PC-3 (cell line): ENCODE results near the gene SULT4A1. TPM values are rescaled to one million over a fixed set of nuclear protein-coding genes. Genes with fewer than 3 reads are reported as not detected.
"Not testable (repeated sequence)": the region's sequence is repeated elsewhere in the genome, so short reads cannot be mapped to it uniquely, and the experiment has no call there.

Experiments used
- ATAC-seq: fragments of 200-7000 bp; cut with Tn5 transposase; 2 replicates; pipeline ENCODE4 v1.9.1; 2020; ENCODE audit warnings: mild to moderate bottlenecking, moderate library complexity
- BruUV-seq: library from RNA; stranded (reverse); fragments of 400-500 nt; replicated peaks from 2 replicates; lab custom pipeline; 2021; lab: Mats Ljungman, UMichigan
- CTCF ChIA-PET: fragments of 300-600 bp; sonication (Branson Sonifier 250); formaldehyde crosslinking; loops from one replicate; lab custom pipeline; 2022; ENCODE audit warnings: antibody characterized with exemption; lab: Charles Lee
- POLR2A ChIA-PET: fragments of 300-600 bp; sonication (Branson Sonifier 250); formaldehyde crosslinking; loops from one replicate; lab custom pipeline; 2022; ENCODE audit warnings: antibody characterized with exemption; ENCODE audit not compliant: unreplicated experiment; lab: Charles Lee
- DNase-seq: peaks from one replicate; pipeline ENCODE4 v3.0.0-alpha.2; 2015
- H2AFZ ChIP-seq: fragments of 300-600 bp; sonication (generic); 2 replicates; pipeline ENCODE4 v1.6.0; 2016; ENCODE audit warnings: antibody characterized with exemption, low read length
- H3F3A ChIP-seq: fragments of 300-600 bp; sonication (generic); one replicate; pipeline ENCODE4 v1.6.0; 2017; ENCODE audit warnings: antibody characterized with exemption, low read length, control low read depth, mild to moderate bottlenecking; ENCODE audit not compliant: unreplicated experiment
- H3K27ac ChIP-seq: fragments of 300-600 bp; sonication (generic); 2 replicates; pipeline ENCODE4 v1.5.1; 2016; ENCODE audit warnings: mild to moderate bottlenecking, low read length
- H3K27me3 ChIP-seq: fragments of 300-600 bp; sonication (generic); 2 replicates; pipeline ENCODE4 v1.6.1; 2016; ENCODE audit warnings: low read length, mixed read lengths
- H3K36me3 ChIP-seq: fragments of 300-600 bp; sonication (generic); 2 replicates; pipeline ENCODE4 v1.6.1; 2016; ENCODE audit warnings: low read depth, mixed run types, low read length, mixed read lengths
- H3K4me1 ChIP-seq: fragments of 300-600 bp; sonication (generic); 2 replicates; pipeline ENCODE4 v1.5.1; 2016; ENCODE audit warnings: low read length; ENCODE audit not compliant: insufficient read depth
- H3K4me2 ChIP-seq: fragments of 300-600 bp; sonication (generic); 2 replicates; pipeline ENCODE4 v1.6.0; 2016; ENCODE audit warnings: low read length
- H3K4me3 ChIP-seq: fragments of 300-600 bp; sonication (generic); 2 replicates; pipeline ENCODE4 v1.5.1; 2016; ENCODE audit warnings: mild to moderate bottlenecking, low read length, mixed read lengths
- H3K79me2 ChIP-seq: fragments of 300-600 bp; sonication (generic); 2 replicates; pipeline ENCODE4 v1.6.1; 2017; ENCODE audit warnings: low read length, mixed read lengths
- H3K9ac ChIP-seq: fragments of 300-600 bp; sonication (generic); 2 replicates; pipeline ENCODE4 v1.6.0; 2016; ENCODE audit warnings: mild to moderate bottlenecking, low read length
- H3K9me2 ChIP-seq: fragments of 300-600 bp; sonication (generic); replicated peaks from 2 replicates; pipeline ENCODE4 v1.6.1; 2016; ENCODE audit warnings: mixed run types, low read length, mixed read lengths
- H3K9me3 ChIP-seq: fragments of 300-600 bp; sonication (generic); 2 replicates; pipeline ENCODE4 v1.6.1; 2016; ENCODE audit warnings: low read length, mixed read lengths
- H4K20me1 ChIP-seq: fragments of 300-600 bp; sonication (generic); 2 replicates; pipeline ENCODE4 v1.6.1; 2016; ENCODE audit warnings: low read length, mixed read lengths
- EZH2 ChIP-seq: fragments of 300-600 bp; sonication (generic); IDR thresholded peaks from one replicate; pipeline ENCODE4 v1.6.1; 2017; ENCODE audit warnings: antibody characterized with exemption, mild to moderate bottlenecking, low read length; ENCODE audit not compliant: unreplicated experiment
- EZH2phosphoT487 ChIP-seq: fragments of 300-600 bp; sonication (generic); IDR thresholded peaks from 2 replicates; pipeline ENCODE4 v1.6.1; 2018; ENCODE audit warnings: mild to moderate bottlenecking, antibody characterized with exemption, low read length, borderline replicate concordance
- intact Hi-C: fragments of 100-400 bp; cut with micrococcal nuclease; formaldehyde crosslinking; loops from 2 replicates; pipeline ENCODE4 v1.9.0; 2023
- total RNA-seq: library from RNA; depleted of rRNA; stranded (reverse); fragments of >200 nt; gene quantifications from 2 replicates; pipeline ENCODE4 v1.2.3, GENCODE V29; 2014
- TF ChIP-seq, protein P1 (sequence below): fragments of 300-600 bp; sonication (generic); conservative IDR thresholded peaks from 2 replicates; pipeline ENCODE4 v1.5.1; 2017; ENCODE audit warnings: antibody characterized with exemption, low read depth, mild to moderate bottlenecking, low read length

Gene SULT4A1
- total RNA-seq, 1 experiment from 2014 or later, result not detected

DNA sequence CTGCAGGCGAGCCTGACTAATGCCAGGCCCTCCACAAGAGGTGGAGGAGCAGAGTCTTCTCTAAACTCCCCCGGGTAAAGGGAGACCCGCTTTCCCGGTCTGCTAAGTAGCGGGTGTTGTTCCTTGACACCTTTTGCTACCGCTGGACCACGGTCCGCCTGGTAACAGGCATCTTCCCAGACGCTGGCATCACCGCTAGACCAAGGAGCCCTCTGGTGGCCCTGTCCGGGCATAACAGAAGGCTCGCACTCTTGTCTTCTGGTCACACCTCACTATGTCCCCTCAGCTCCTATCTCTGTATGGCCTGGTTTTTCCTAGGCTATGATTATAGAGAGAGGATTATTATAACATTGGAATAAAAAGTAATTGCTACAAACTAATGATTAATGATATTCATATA lies 42.1 kb upstream of the SULT4A1 start:
- CTCF ChIA-PET, H3K4me3 ChIP-seq, H3K4me2 ChIP-seq, H3K4me1 ChIP-seq, H3K79me2 ChIP-seq, intact Hi-C loops, ATAC-seq, DNase-seq, H2AFZ ChIP-seq, H3K9ac ChIP-seq, H3K27ac ChIP-seq, H3K9me3 ChIP-seq, H3K36me3 ChIP-seq, H3K9me2 ChIP-seq, BruUV-seq, H3F3A ChIP-seq, H3K27me3 ChIP-seq, POLR2A ChIA-PET, H4K20me1 ChIP-seq: not testable (repeated sequence)
- TF ChIP-seq, protein P1, sequence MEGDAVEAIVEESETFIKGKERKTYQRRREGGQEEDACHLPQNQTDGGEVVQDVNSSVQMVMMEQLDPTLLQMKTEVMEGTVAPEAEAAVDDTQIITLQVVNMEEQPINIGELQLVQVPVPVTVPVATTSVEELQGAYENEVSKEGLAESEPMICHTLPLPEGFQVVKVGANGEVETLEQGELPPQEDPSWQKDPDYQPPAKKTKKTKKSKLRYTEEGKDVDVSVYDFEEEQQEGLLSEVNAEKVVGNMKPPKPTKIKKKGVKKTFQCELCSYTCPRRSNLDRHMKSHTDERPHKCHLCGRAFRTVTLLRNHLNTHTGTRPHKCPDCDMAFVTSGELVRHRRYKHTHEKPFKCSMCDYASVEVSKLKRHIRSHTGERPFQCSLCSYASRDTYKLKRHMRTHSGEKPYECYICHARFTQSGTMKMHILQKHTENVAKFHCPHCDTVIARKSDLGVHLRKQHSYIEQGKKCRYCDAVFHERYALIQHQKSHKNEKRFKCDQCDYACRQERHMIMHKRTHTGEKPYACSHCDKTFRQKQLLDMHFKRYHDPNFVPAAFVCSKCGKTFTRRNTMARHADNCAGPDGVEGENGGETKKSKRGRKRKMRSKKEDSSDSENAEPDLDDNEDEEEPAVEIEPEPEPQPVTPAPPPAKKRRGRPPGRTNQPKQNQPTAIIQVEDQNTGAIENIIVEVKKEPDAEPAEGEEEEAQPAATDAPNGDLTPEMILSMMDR, result peak; percentile 34; the same call in 1 of the 2 replicates

DNA sequence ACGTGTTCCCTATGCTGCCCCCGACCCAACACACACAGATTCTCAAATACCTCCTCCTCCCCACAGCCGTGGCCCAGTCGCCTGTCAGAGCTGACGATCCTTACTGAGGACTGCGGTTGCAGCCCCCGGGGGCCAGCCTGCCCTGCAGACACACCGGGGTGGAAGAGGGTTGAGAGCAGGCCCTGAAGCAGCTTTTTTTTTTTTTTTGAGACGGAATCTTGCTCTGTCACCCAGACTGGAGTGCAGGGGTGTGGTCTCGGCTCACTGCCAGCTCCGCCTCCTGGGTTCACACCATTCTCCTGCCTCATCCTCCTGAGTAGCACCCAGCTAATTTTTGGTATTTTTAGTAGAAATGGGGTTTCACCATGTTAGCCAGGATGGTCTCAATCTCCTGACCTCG lies 40.7 kb upstream of the SULT4A1 start:
- H3K9ac ChIP-seq, H4K20me1 ChIP-seq, H3K4me1 ChIP-seq, H3K4me3 ChIP-seq, H3K9me2 ChIP-seq, DNase-seq, H3K9me3 ChIP-seq, H3K4me2 ChIP-seq, H2AFZ ChIP-seq, H3K79me2 ChIP-seq, H3K27ac ChIP-seq, BruUV-seq, H3K27me3 ChIP-seq, H3F3A ChIP-seq, CTCF ChIA-PET, H3K36me3 ChIP-seq, ATAC-seq, intact Hi-C loops: not testable (repeated sequence)
- POLR2A ChIA-PET, result interaction anchor here (0.6 kb wide), 1 partner anchor 152 kb away, joined by 3 read pairs; no protein-coding TSS in a partner anchor

DNA sequence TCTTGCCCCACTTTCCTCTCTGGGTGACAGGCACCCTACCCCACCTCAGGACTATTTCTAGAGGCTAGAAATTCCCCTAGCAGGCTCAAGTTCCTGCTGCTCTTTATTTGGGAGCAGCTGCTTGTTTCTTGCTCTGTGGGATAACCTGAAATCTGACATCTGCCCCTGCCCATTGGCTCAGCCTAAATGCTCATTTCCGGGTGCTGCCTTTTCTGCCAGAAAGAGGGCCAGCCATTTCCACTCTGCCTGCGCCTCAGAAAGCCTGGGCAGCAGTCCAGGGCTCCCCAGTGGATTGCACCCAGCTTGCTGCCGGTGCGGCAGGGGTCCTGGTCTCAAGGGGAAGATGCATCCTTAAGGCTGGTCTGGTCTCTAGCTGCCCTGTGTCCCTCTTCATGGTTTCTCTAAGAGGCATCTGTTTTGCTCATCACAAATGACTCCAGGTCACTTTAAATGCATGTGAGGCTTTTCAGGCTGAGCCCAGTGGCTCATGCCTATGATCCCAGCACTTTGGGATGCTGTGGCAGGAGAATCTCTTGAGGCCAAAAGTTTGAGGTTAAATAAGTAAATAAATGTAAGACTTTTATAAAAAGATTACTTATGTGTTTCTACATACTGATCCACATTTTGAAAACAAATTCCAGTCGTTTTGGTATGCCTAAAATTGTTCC lies 39.8 kb upstream of the SULT4A1 start:
- CTCF ChIA-PET, result no interaction called here
- intact Hi-C loops, result no loop called here
- H3K9me3 ChIP-seq, result no peaks in the 10 kb centered on the region
- ATAC-seq (no peak), DNase-seq (no peak)
- H3K36me3 ChIP-seq, result no peaks in the 10 kb centered on the region
- POLR2A ChIA-PET, result no interaction called here
- no peak overlapping the region for H3K27ac ChIP-seq
- no TSS peak for BruUV-seq
- no peaks in the 10 kb centered on the region for H3F3A ChIP-seq
- TF ChIP-seq, protein P1, result no peak
- TF ChIP-seq EZH2phosphoT487 (no peak), EZH2 (no peak)
- no peaks in the 10 kb centered on the region for H3K9me2 ChIP-seq
- H3K4me1 ChIP-seq, result peaks cover 12% of the 10 kb centered on the region
- H3K79me2 ChIP-seq, result no peaks in the 10 kb centered on the region
- H3K4me2 ChIP-seq, result no peak overlapping the region
- H3K9ac ChIP-seq, result no peak overlapping the region
- H3K4me3 ChIP-seq, result no peak overlapping the region
- no peaks in the 10 kb centered on the region for H3K27me3 ChIP-seq
- no peaks in the 10 kb centered on the region for H4K20me1 ChIP-seq
- no peak overlapping the region for H2AFZ ChIP-seq
